ENCODE data around the gene CBX4.

CBX4 gene

DNA sequence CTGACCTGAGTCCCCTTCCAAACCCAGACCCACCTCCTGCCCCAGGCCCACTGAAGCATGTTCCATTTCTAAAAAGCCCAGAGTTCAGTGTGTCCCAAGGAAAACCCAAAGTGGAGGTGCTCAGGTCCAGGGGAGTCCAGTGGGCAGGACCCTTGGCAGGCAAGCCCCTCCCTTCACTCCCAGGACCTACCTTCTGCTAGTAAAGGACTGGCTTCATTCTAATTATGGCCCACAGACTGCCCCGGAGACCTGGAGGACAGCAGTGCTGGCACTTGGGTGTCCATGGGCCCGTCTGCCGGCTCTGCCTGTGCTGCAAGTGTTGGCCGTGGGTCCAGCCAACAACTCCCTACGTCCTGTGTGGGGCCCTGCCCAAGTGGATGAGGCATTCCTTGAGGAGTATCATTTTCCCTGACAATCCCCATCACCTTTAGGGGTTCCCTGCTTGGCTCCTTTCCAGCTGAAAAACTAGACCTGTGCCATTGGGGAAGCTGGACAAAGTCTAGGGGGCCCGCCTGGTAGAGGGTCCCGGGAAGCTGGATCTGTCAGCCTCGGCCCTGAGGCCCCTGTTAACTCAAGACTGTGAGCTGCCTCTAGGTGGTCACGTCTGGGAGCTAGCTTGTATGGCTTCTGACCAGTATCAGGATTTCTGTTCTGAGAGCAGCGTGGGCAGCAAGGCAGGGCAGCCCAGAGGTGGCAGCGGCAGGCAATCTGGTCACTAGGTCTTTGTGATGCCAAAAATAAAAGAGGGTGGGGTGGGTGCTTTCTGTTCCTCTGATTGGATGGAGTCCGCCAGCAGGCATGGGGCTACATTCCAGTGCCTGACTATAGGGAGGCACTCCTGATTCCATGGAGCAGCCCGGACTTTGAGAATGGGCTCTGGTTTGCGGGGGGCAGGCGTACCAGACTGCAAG lies 53.1 kb downstream of the CBX4 start:
- DNase-seq = no peak

- no peak for DNase-seq
Measured at GRCh38 chr17:79785017-79785899, 54.0 kb downstream of the CBX4 start.

- no peak for DNase-seq
Measured at GRCh38 chr17:79784353-79785016, 54.8 kb downstream of the CBX4 start.

GRCh38 chr17:79783891-79784290 lies 55.3 kb downstream of the CBX4 start:
- DNase-seq = no peak
